K562 (cell line): ENCODE measurements around the gene CD248. TPM values are rescaled to one million over a fixed set of nuclear protein-coding genes. Genes with fewer than 3 reads are reported as not detected.

Experiments
- ATF7 ChIP-seq: fragments of 450-650 bp; IDR thresholded peaks from 2 replicates; pipeline ENCODE4 v1.7.1; 2014; ENCODE audit warnings: mild to moderate bottlenecking, moderate library complexity
- FUS ChIP-seq: fragments of 200-400 bp; formaldehyde crosslinking; optimal IDR thresholded peaks from 2 replicates; pipeline ENCODE3; 2017; ENCODE audit warnings: low read depth, low read length
- HNRNPLL ChIP-seq: fragments of 200-400 bp; formaldehyde crosslinking; IDR thresholded peaks from 2 replicates; pipeline ENCODE4 v1.6.1; 2017; ENCODE audit warnings: low read length, low read depth, mild to moderate bottlenecking; ENCODE audit not compliant: poor library complexity, severe bottlenecking
- MEF2D ChIP-seq: conservative IDR thresholded peaks from 2 replicates; pipeline ENCODE4 v1.6.1; 2016; ENCODE audit warnings: low read depth, missing genetic modification characterization, missing compliant biosample characterization
- RBM17 ChIP-seq: fragments of 200-400 bp; formaldehyde crosslinking; IDR thresholded peaks from 2 replicates; pipeline ENCODE4 v1.6.1; 2017; ENCODE audit warnings: low read depth, mild to moderate bottlenecking, low read length, borderline replicate concordance
- RFX1 ChIP-seq: fragments of 450-650 bp; IDR thresholded peaks from 2 replicates; pipeline ENCODE4 v1.6.1; 2016; ENCODE audit warnings: mild to moderate bottlenecking, moderate library complexity
- STAT5A ChIP-seq: IDR thresholded peaks from 2 replicates; pipeline ENCODE4 v1.6.1; 2012; ENCODE audit warnings: low read length, inconsistent platforms, borderline replicate concordance
- STAT5B ChIP-seq: fragments of 250-450 bp; sonication (Bioruptor Pico); IDR thresholded peaks from 2 replicates; pipeline ENCODE4 v1.8.0; 2021; ENCODE audit warnings: mild to moderate bottlenecking, inconsistent platforms
- TARDBP ChIP-seq: fragments of 450-650 bp; IDR thresholded peaks from 2 replicates; pipeline ENCODE4 v1.6.1; 2016
- U2AF2 ChIP-seq: fragments of 200-400 bp; formaldehyde crosslinking; optimal IDR thresholded peaks from 2 replicates; pipeline ENCODE3; 2017; ENCODE audit warnings: low read depth, mild to moderate bottlenecking, low read length
- ZBTB7A ChIP-seq: IDR thresholded peaks from 2 replicates; pipeline ENCODE4 v1.6.1; 2011; ENCODE audit warnings: low read depth, mild to moderate bottlenecking, low read length, moderate library complexity, borderline replicate concordance; ENCODE audit not compliant: control insufficient read depth
- ZNF12 ChIP-seq: sonication (generic); formaldehyde crosslinking; IDR thresholded peaks from 2 replicates; pipeline ENCODE4 v1.4.0; 2020; ENCODE audit warnings: mild to moderate bottlenecking, missing genetic modification reagents
- ZNF121 ChIP-seq: sonication (generic); formaldehyde crosslinking; conservative IDR thresholded peaks from 2 replicates; pipeline ENCODE4 v1.8.0; 2022; ENCODE audit warnings: missing genetic modification reagents
- ZNF175 ChIP-seq: fragments of 200-800 bp; sonication (Bioruptor generic); IDR thresholded peaks from 2 replicates; pipeline ENCODE4 v1.6.1; 2016; ENCODE audit warnings: low read depth, mild to moderate bottlenecking, missing genetic modification characterization, missing compliant biosample characterization
- ZNF184 ChIP-seq: sonication (generic); formaldehyde crosslinking; IDR thresholded peaks from 2 replicates; pipeline ENCODE4 v1.5.0; 2020; ENCODE audit warnings: missing genetic modification reagents
- ZNF212 ChIP-seq: fragments of 450-650 bp; formaldehyde crosslinking; IDR thresholded peaks from 2 replicates; pipeline ENCODE4 v1.4.0; 2020; ENCODE audit warnings: mild to moderate bottlenecking
- ZNF217 ChIP-seq: sonication (generic); formaldehyde crosslinking; IDR thresholded peaks from 2 replicates; pipeline ENCODE4 v1.8.0; 2022; ENCODE audit warnings: mild to moderate bottlenecking, missing genetic modification reagents
- ZNF232 ChIP-seq: sonication (generic); formaldehyde crosslinking; IDR thresholded peaks from 2 replicates; pipeline ENCODE4 v1.8.0; 2022; ENCODE audit warnings: mild to moderate bottlenecking, missing genetic modification reagents
- polyA plus RNA-seq, 8 experiments: library from polyadenylated mRNA; depleted of rRNA in 4 of 8; stranded (reverse) in 5 of 8; unstranded in 3 of 8; fragments of >200 nt; fragmentation: Nextera tagmentation in 2 of 8; fragmentation: Illumina TruSeq in 1 of 8; extraction: Ambion mirVana in 2 of 8; extraction: Trizol in 1 of 8; gene quantifications; 2 replicates each; pipeline versions ENCODE4 v1.2.1 to v1.2.3, GENCODE V29; 2011 to 2014; ENCODE audit warnings: inconsistent platforms in 1 of 8, missing spikeins in 1 of 8
- total RNA-seq, 7 experiments: library from RNA; depleted of rRNA in 6 of 7; stranded (reverse); fragments of >200 nt in 6 of 7; fragmentation: Illumina TruSeq in 2 of 7; extraction: Trizol in 2 of 7; gene quantifications; 2 replicates each; pipeline versions ENCODE4 v1.2.1 to v1.2.3, GENCODE V29; 2011 to 2021; ENCODE audit warnings: low replicate concordance in 1 of 7
- TF ChIP-seq, protein P1 (sequence below): fragments of 250-450 bp; sonication (Bioruptor Pico); IDR thresholded peaks from 2 replicates; pipeline ENCODE4 v1.5.0; 2020; ENCODE audit warnings: mild to moderate bottlenecking
- TF ChIP-seq, protein P2 (sequence below): IDR thresholded peaks from 3 replicates; pipeline ENCODE4 v1.6.1; 2011; ENCODE audit warnings: borderline replicate concordance, mild to moderate bottlenecking; ENCODE audit not compliant: insufficient read length, insufficient read depth
- TF ChIP-seq, protein P3 (sequence below): sonication (generic); formaldehyde crosslinking; IDR thresholded peaks from 2 replicates; pipeline ENCODE4 v1.8.0; 2022; ENCODE audit warnings: mild to moderate bottlenecking, missing genetic modification reagents
- TF ChIP-seq, protein P4 (sequence below): fragments of 450-650 bp; IDR thresholded peaks from 2 replicates; pipeline ENCODE4 v1.6.1; 2016; ENCODE audit warnings: missing biosample characterization, missing genetic modification characterization
- TF ChIP-seq, protein P5 (sequence below): fragments of 450-650 bp; formaldehyde crosslinking; IDR thresholded peaks from 2 replicates; pipeline ENCODE4 v1.4.0; 2020; ENCODE audit warnings: mild to moderate bottlenecking

The CD248 gene
- total and polyA plus RNA-seq, 9 of the 15 experiments (the other 6 are each of a cell fraction or from before 2014, with no cell fraction given): 0.09 TPM; not detected in 8

DNA sequence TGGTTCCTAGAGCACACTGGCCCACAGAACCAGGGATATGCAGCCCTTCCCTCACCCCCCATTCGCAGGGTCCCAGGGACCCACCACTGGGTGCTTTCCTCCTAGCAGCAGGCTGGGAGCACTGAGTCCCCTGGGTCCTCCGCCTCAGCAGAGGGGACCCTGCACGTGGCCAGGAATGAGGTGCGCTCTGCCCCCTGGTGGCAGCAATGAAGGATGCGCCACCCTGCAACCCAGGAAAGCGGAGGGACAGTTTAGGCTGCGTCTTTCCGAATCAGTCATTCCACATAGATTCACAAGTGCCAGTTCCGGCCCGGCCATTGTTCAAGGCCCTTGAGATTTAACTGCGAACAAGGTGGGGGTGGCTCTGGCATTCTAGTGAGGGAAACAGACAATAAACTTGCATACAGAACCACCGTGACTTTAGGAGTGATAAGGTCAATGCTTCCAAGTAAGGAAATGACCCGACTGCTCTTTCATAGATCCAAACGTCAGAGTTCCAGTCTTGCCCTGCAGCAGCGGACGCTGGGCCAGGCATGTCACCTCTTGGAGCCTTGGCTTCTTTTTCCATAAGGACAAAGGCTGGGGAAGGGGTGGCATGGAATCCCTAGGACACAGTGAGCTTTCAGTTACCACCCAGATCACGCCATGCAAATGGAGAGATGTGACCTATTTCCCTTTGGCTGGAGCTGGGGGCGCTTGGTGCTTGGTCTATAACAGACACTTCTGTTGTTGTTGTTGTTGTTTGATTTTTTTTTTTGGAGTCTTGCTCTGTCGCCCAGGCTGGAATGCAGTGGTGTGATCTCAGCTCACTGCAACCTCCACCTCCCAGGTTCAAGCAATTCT, 11.7 kb upstream of the CD248 start (continued):
- TF ChIP-seq, protein P1, sequence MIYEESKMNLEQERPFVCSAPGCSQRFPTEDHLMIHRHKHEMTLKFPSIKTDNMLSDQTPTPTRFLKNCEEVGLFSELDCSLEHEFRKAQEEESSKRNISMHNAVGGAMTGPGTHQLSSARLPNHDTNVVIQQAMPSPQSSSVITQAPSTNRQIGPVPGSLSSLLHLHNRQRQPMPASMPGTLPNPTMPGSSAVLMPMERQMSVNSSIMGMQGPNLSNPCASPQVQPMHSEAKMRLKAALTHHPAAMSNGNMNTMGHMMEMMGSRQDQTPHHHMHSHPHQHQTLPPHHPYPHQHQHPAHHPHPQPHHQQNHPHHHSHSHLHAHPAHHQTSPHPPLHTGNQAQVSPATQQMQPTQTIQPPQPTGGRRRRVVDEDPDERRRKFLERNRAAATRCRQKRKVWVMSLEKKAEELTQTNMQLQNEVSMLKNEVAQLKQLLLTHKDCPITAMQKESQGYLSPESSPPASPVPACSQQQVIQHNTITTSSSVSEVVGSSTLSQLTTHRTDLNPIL: no peak
- TF ChIP-seq HNRNPLL (no peak), U2AF2 (no peak), ZNF121 (CRISPR knock-in tag) (0 out of 2 replicates have a peak, but pooled peaks have one; percentile 14), ATF7 (peak; percentile 57; the same call in 1 of the 2 replicates), TARDBP (no peak), ZNF217 (CRISPR knock-in tag) (no peak), ZNF212 (CRISPR knock-in tag) (no peak), ZNF232 (CRISPR knock-in tag) (no peak), ZBTB7A (peak; percentile 94), FUS (no peak), STAT5A (no peak), ZNF175 (CRISPR knock-in tag) (no peak), RBM17 (no peak), ZNF12 (no peak), STAT5B (CRISPR knock-in tag) (no peak), MEF2D (tag) (no peak), ZNF184 (no peak), RFX1 (no peak)
- TF ChIP-seq, protein P2, sequence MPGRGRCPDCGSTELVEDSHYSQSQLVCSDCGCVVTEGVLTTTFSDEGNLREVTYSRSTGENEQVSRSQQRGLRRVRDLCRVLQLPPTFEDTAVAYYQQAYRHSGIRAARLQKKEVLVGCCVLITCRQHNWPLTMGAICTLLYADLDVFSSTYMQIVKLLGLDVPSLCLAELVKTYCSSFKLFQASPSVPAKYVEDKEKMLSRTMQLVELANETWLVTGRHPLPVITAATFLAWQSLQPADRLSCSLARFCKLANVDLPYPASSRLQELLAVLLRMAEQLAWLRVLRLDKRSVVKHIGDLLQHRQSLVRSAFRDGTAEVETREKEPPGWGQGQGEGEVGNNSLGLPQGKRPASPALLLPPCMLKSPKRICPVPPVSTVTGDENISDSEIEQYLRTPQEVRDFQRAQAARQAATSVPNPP: no peak
- TF ChIP-seq, protein P3, sequence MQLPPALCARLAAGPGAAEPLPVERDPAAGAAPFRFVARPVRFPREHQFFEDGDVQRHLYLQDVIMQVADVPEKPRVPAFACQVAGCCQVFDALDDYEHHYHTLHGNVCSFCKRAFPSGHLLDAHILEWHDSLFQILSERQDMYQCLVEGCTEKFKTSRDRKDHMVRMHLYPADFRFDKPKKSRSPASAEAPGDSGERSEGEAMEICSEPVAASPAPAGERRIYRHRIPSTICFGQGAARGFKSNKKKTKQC (CRISPR knock-in tag): peak; percentile 68; the same call in 1 of the 2 replicates
- TF ChIP-seq, protein P4, sequence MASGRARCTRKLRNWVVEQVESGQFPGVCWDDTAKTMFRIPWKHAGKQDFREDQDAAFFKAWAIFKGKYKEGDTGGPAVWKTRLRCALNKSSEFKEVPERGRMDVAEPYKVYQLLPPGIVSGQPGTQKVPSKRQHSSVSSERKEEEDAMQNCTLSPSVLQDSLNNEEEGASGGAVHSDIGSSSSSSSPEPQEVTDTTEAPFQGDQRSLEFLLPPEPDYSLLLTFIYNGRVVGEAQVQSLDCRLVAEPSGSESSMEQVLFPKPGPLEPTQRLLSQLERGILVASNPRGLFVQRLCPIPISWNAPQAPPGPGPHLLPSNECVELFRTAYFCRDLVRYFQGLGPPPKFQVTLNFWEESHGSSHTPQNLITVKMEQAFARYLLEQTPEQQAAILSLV (tag): no peak
- TF ChIP-seq, protein P5, sequence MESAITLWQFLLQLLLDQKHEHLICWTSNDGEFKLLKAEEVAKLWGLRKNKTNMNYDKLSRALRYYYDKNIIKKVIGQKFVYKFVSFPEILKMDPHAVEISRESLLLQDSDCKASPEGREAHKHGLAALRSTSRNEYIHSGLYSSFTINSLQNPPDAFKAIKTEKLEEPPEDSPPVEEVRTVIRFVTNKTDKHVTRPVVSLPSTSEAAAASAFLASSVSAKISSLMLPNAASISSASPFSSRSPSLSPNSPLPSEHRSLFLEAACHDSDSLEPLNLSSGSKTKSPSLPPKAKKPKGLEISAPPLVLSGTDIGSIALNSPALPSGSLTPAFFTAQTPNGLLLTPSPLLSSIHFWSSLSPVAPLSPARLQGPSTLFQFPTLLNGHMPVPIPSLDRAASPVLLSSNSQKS (CRISPR knock-in tag): no peak
